Cardiac fibroblast (primary cell): Measurements from ENCODE around the gene CALML3.

Experiments used
- DNase-seq, 2 donors: peaks; one replicate each; pipeline versions ENCODE4 v3.0.0 to v3.0.0-alpha.2; 2010; ENCODE audit warnings: low read depth in 2 of 2
- H3K4me3 ChIP-seq, 2 donors: replicated peaks in 1 of 2; 1 replicate in 1 of 2; 2 replicates in 1 of 2; pipeline ENCODE4 v1.5.1; 2011; ENCODE audit warnings: low read depth in 2 of 2, low read length in 2 of 2, mild to moderate bottlenecking in 2 of 2, moderate library complexity in 1 of 2
- TF ChIP-seq, protein P1 (sequence below): IDR thresholded peaks from one replicate; pipeline ENCODE4 v1.5.1; 2011; ENCODE audit warnings: low read depth, mild to moderate bottlenecking, low read length, inconsistent platforms

CALML3 gene

DNA sequence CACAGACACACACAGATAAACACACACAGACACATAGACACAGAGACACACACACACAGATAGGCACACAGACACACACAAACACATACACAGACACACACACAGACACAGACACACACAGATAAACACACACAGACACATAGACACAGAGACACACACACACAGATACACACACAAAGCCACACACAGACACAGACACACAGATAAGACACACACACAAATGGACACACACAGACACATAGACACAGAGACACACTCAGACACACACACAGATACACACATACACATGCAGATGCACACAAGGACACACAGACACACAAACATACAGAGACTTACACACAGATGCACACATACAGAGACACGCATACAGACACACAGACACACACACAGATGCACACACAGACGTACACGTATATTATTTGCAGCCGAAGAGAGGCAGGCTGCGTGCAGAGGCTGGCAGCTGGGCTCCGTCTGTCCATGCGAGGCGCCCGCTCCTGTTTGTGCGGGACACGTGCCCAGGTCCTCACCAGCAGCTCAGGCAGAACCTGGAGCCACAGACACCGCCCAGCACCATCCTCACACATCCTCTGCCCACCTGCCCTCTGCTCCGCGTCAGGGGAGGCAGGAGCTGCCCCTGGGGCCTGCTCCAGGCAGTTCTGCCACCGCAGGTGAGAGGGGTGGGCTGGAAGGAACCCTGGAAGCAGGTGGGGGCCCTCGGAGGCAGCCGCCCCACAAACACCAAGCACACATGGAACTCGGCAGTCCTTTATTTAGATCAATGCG, 26.6 kb upstream of the CALML3 start:
- TF ChIP-seq, protein P1, sequence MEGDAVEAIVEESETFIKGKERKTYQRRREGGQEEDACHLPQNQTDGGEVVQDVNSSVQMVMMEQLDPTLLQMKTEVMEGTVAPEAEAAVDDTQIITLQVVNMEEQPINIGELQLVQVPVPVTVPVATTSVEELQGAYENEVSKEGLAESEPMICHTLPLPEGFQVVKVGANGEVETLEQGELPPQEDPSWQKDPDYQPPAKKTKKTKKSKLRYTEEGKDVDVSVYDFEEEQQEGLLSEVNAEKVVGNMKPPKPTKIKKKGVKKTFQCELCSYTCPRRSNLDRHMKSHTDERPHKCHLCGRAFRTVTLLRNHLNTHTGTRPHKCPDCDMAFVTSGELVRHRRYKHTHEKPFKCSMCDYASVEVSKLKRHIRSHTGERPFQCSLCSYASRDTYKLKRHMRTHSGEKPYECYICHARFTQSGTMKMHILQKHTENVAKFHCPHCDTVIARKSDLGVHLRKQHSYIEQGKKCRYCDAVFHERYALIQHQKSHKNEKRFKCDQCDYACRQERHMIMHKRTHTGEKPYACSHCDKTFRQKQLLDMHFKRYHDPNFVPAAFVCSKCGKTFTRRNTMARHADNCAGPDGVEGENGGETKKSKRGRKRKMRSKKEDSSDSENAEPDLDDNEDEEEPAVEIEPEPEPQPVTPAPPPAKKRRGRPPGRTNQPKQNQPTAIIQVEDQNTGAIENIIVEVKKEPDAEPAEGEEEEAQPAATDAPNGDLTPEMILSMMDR = no peak
- no peak overlapping the region for H3K4me3 ChIP-seq
- no peak for DNase-seq

DNA sequence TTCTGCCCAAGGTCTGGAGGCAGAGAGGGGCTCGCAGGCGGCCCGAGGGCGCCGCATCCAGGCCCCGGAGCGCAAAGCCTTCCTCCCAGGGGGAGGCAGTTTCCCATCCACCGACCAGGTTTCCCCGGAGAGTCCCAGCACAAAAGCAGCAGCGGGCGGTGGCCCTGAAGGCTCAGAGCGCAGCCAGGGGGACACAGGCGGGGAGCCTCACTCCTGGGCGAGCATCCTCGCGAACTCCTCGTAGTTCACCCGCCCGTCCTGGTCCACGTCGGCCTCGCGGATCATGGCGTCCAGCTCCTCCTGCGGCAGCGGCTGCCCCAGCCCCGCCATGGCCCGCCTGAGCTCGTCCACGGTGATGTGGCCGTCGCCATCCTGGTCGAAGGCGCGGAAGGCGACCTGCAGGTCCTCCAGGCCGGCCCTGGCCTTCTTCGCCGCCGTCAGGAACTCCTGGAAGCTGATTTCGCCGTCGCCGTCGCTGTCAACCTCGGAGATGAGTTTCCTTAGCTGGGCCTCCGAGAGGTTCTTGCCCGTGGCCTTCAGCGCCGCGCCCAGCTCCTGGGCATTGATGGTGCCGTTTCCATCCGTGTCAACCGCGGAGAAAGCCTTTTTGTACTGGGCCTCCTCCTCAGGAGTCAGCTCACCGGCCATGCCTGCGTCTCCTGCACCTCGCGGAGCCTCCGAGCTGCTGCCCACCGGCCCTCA, 25.8 kb upstream of the CALML3 start:
- TF ChIP-seq, protein P1 = no peak
- no peak for DNase-seq
- H3K4me3 ChIP-seq = no peak overlapping the region

DNA sequence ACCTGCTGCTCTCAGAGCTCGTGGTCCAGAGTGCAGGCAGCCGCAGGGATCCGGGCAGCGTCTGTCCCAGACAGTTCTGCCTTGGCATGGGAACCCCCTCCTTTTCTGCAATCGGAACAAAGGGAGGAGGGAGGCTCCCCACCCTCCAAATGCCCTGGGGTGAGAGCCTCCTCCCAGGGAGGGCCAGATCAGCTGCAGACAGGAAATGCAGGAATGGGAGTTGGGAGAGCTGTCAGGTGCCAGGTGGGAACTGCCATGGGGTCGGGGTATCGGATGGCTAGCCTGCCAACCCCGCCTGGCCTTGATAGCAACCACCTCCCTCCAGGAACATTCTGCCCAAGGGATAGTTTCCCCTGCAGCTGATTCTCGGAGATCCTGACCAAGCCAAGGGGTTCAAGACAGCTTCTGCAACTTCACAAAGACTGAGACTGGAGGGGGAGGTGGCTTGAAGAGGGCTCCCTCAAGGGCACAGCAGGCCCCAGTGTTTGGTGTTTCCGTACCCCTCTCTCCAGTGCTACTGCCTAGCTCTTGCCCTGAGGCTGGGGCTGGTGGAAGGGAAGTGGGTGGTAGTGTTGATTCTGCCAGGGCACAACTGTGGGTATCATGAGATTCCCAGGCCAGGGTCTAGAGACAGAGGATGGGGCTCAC, 25.1 kb upstream of the CALML3 start, which contains the start of gene CALML5:
CALML5 (minus strand) TSS at position 78 of the 648 bp plus-strand sequence. CDS start 132 bp downstream, outside the sequence.
- no peak for DNase-seq
- TF ChIP-seq, protein P1 = no peak

DNA sequence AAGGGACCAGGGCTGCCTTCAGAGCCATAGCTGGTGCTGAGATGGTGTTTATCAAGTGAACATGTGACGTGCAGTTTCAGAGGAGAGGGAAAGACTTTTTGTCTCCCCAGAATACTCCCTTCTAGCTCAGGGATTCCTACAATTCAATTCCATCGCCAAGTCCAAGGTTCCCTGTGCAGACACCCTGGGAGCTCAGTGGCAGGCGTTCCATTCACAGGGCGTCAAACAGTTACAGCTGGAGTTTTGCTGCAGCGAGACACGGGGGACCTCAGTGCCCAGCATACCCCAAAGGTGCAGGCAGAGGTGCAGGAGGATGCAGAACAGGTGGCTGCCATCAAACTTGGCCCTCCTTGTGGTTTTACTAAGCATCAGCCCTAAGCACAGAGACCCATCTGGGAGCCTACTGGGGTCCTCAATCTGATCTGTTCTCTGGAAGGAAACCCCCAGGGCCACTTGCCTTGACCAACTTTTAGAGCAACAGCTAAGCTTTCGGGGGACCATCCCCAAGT, 24.5 kb upstream of the CALML3 start:
- no peak for DNase-seq
- H3K4me3 ChIP-seq = no peak overlapping the region
- TF ChIP-seq, protein P1 = no peak

More for the DNA sequence above, 25.1 kb upstream of the CALML3 start, which contains the start of gene CALML5:
- H3K4me3 ChIP-seq = no peak within 1 kb of the TSS

DNA sequence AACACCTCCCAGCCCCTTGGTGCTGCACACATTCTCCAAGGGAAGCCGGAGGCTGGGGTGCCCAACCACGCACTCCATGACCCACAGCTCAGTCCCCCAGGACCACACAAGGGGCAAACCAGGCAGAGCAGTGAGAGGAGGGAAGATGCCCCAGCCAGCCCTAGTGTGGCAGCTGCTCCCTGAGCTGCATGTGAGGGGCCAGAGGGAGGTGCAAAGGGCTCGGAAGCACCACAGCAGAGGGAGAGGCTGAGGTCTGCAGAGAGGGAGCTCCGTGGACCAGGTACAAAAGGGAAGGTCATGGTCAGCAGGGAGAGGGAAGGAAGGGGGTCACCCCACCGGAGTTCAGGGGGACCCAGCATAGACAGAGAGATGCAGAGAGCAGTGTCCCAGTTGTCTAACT, 23.9 kb upstream of the CALML3 start:
- no peak for DNase-seq
- no peak overlapping the region for H3K4me3 ChIP-seq

DNA sequence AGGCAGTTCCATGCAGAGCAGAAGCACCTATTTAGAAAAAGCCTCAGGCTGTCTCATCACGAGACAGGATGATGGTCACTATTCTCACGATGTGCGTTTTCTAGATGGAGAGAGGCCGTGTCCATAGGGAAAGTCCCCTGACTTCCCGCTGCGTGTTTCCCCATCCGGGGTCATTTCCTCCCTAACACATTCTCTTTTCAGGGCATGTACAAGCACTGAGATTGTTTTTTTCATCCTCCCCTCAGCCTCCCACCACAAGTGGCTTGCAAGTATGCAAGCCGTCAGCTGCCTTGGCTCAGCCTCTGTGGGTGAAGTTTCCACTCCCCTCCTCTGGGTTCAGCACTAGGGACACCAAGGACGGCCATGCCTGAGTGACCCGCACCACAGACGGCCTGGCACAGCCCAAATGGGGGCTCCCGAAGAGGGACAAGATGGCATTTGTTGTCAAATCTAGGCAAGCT, 22.7 kb upstream of the CALML3 start:
- no peak overlapping the region for H3K4me3 ChIP-seq
- TF ChIP-seq, protein P1 = no peak
- DNase-seq = peak in 1 of 2 donors; percentile 13

More for the DNA sequence above, 23.9 kb upstream of the CALML3 start:
- TF ChIP-seq, protein P1 = no peak
